Endothelial cell of umbilical vein (primary cell): Measurements from ENCODE around the gene UGT1A9.

Experiments used
- CTCF ChIP-seq, 2 donors: IDR thresholded peaks; 1 replicate in 1 of 2; 2 replicates in 1 of 2; pipeline ENCODE4 v1.5.1; 2011; ENCODE audit warnings: low read length in 2 of 2, mild to moderate bottlenecking in 2 of 2, moderate library complexity in 2 of 2, control low read depth in 1 of 2, inconsistent platforms in 1 of 2, low read depth in 1 of 2; ENCODE audit not compliant: insufficient read depth in 1 of 2; ENCODE audit errors: extremely low read depth in 1 of 2
- EZH2 ChIP-seq: IDR thresholded peaks from 2 replicates; pipeline ENCODE4 v1.6.1; 2012; ENCODE audit warnings: borderline replicate concordance, low read depth, mild to moderate bottlenecking, moderate library complexity, low read length, inconsistent platforms; ENCODE audit not compliant: severe bottlenecking
- MAX ChIP-seq: IDR thresholded peaks from 2 replicates; pipeline ENCODE4 v1.6.1; 2011; ENCODE audit not compliant: insufficient read depth, insufficient read length
- POLR2A ChIP-seq: IDR thresholded peaks from 2 replicates; pipeline ENCODE4 v1.6.1; 2012; ENCODE audit warnings: low read depth, mild to moderate bottlenecking, control low read depth, low read length

GRCh38 chr2:233756429-233757081 is 84.9 kb downstream of the UGT1A9 start:
- TF ChIP-seq CTCF (IDR thresholded peaks at IDR 0.05; ENCODE audit: extremely low read depth in 1 of 2, insufficient read depth in 1 of 2, low read depth in 1 of 2, low read length in 2 of 2) = no peak
- TF ChIP-seq POLR2A = no peak
- no peak for TF ChIP-seq MAX
- TF ChIP-seq EZH2 = no peak
